ENCODE results near the gene UQCRH. TPM values are rescaled to one million over a fixed set of nuclear protein-coding genes. Genes with fewer than 3 reads are reported as not detected.

UQCRH gene
- total and polyA plus RNA-seq, 2 of the 8 experiments (the other 6 are each of a cell fraction or from before 2014, with no cell fraction given), result 626 to 1,112 TPM

DNA sequence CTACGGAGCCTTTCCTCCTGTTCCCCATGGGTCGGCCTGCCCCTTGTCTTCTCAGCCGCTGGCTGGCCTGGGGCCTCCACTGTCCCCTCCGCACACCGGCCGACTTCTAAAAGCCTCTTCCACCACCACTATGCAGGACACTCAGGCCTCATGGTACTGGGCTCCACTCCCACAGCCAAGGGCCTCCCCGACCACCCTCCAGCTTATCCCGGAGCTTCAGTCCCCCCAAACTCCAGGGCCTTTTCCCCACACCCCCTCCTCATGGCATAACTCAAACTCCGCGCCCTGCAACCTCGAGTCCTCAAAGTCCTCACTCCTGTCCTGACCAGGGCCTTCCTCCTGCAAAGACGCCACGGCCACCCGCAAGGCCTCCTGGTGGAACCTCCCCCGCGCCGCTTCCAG, 2.1 kb upstream of the UQCRH start:
- no peak for FAIRE-seq

More for the DNA sequence above, 2.1 kb upstream of the UQCRH start:
- Histone ChIP-seq H4K5ac (ENCODE audit: insufficient read length, low read depth, low read length) (no peak overlapping the region), H3K4me3 (ENCODE audit: extremely low read depth in 1 of 4, insufficient read depth in 2 of 4, low read depth in 3 of 4, low read length in 4 of 4) (peak overlapping the region; percentile 84 to 97 (median 90)), H2AK5ac (ENCODE audit: low read depth, low read length) (no peak overlapping the region; the same call in 1 of the 2 replicates), H2BK15ac (ENCODE audit: low read length) (no peak overlapping the region), H4K20me1 (replicated peaks in 1 of 2; ENCODE audit: control insufficient read depth in 1 of 2, insufficient read depth in 2 of 2, low read length in 2 of 2) (no peaks in the 10 kb centered on the region), H2AFZ (ENCODE audit: low read length) (no peak overlapping the region), H3K18ac (ENCODE audit: extremely low read depth, low read length) (peak overlapping the region; percentile 72), H2BK5ac (ENCODE audit: low read depth, low read length) (peak overlapping the region; percentile 71; the same call in 1 of the 2 replicates), H4K8ac (ENCODE audit: extremely low read depth, insufficient read depth, low read length) (no peak overlapping the region), H3K4me2 (ENCODE audit: insufficient read depth in 1 of 2, low read depth in 2 of 2, low read length in 2 of 2) (peak overlapping the region; percentile 80 to 91), H3K27ac (ENCODE audit: low read depth, low read length) (peak overlapping the region; percentile 43; the same call in 1 of the 2 replicates), H3K4ac (replicated peaks; ENCODE audit: insufficient read length, low read depth, low read length) (peak overlapping the region; percentile 80), H3K9ac (replicated peaks in 1 of 4; ENCODE audit: extremely low read depth in 1 of 4, low read depth in 3 of 4, low read length in 3 of 4) (peak overlapping the region in 3 of 4 experiments; percentile 8 to 87 (median 84); a peak in 5 of 7 replicates), H3K56ac (replicated peaks; ENCODE audit: insufficient read length, low read depth, low read length) (peak overlapping the region; percentile 50), H2BK12ac (ENCODE audit: low read depth, low read length) (peak overlapping the region; percentile 52; the same call in 1 of the 2 replicates), H3K23me2 (ENCODE audit: low read depth, low read length) (peaks cover 8% of the 10 kb centered on the region; the same call in 1 of the 2 replicates), H3K4me1 (replicated peaks in 1 of 4; ENCODE audit: control insufficient read depth in 3 of 4, insufficient read depth in 4 of 4, low read length in 3 of 4) (peaks cover 5 to 12% (median 8%) of the 10 kb centered on the region in 4 experiments), H3K14ac (ENCODE audit: insufficient read length) (no peak overlapping the region), H2BK20ac (ENCODE audit: low read length) (no peak overlapping the region), H3K36me3 (ENCODE audit: control insufficient read depth in 2 of 4, insufficient read depth in 4 of 4, low read length in 3 of 4) (peaks cover 0 to 17% (median 11%) of the 10 kb centered on the region in 4 experiments; a peak in 6 of 8 replicates), H3K79me2 (ENCODE audit: control insufficient read depth in 1 of 2, insufficient read depth in 2 of 2, low read length in 2 of 2) (peaks cover 23 to 71% of the 10 kb centered on the region in 2 experiments), H3K27me3 (replicated peaks in 1 of 4; ENCODE audit: control insufficient read depth in 3 of 4, extremely low read depth in 1 of 4, insufficient read depth in 3 of 4, low read length in 3 of 4) (no peaks in the 10 kb centered on the region), H3K79me1 (ENCODE audit: low read depth, low read length) (no peaks in the 10 kb centered on the region), H4K91ac (replicated peaks; ENCODE audit: insufficient read length, low read length) (no peak overlapping the region), H3K9me3 (ENCODE audit: insufficient read depth in 2 of 2, low read depth in 1 of 2, low read length in 1 of 2) (no peaks in the 10 kb centered on the region), H3K23ac (ENCODE audit: insufficient read length) (no peak overlapping the region), H2BK120ac (replicated peaks; ENCODE audit: low read depth, low read length) (no peak overlapping the region)
- CTCF ChIA-PET (ENCODE audit: partially characterized antibody), result interaction anchor here (0.8 to 1.6 kb wide), 4 partner anchors 25 to 55 kb away, joined by 3 to 5 read pairs (median 4); no protein-coding TSS in a partner anchor
- POLR2A ChIA-PET (ENCODE audit: partially characterized antibody), result interaction anchor here (0.6 to 33.1 kb wide), 6 partner anchors 8 to 902 kb away, joined by 3 to 689 read pairs (median 6); partner anchors contain the start of gene RAD54L
- TF ChIP-seq POLR2AphosphoS5 (IDR thresholded peaks at IDR 0.05; ENCODE audit: low read depth, low read length) (0 out of 2 replicates have a peak, but pooled peaks have one; percentile 32), CREB1 (IDR thresholded peaks at IDR 0.05) (no peak)
- 48% methylated on average over 17 of the region's 17 CpGs; no CpG with 5 or more reads in 1 of the 2 experiments for WGBS, 2 experiments (ENCODE audit: extremely low coverage in 1 of 2, insufficient coverage in 1 of 2, insufficient read length in 1 of 2, insufficient replicate concordance in 2 of 2, low coverage in 1 of 2, low lambda C conversion rate in 2 of 2, missing lambda C conversion rate in 1 of 2)
- peak in 1 of 2 experiments; percentile 53 for DNase-seq (ENCODE audit: low read depth in 1 of 2, low spot score in 2 of 2)
